PC-9 (cell line): ENCODE results near the gene PDE10A. TPM values are rescaled to one million over a fixed set of nuclear protein-coding genes. Genes with fewer than 3 reads are reported as not detected.

Experiments used
- BruUV-seq: library from RNA; stranded (reverse); fragments of 400-500 nt; replicated peaks from 2 replicates; lab custom pipeline; 2021; lab: Mats Ljungman, UMichigan
- CTCF ChIA-PET: fragments of 300-600 bp; sonication (Branson Sonifier 250); formaldehyde crosslinking; loops from one replicate; lab custom pipeline; 2022; ENCODE audit warnings: antibody characterized with exemption; lab: Charles Lee
- POLR2A ChIA-PET: fragments of 300-600 bp; sonication (Branson Sonifier 250); formaldehyde crosslinking; loops from one replicate; lab custom pipeline; 2022; ENCODE audit warnings: antibody characterized with exemption; ENCODE audit not compliant: unreplicated experiment; lab: Charles Lee
- DNase-seq, 2 experiments: peaks; one replicate each; pipeline versions ENCODE4 v3.0.0 to v3.0.0-alpha.2; 2015 to 2022; ENCODE audit warnings: mixed read lengths in 1 of 2
- H2AFZ ChIP-seq: fragments of 200-600 bp; sonication (generic); 2 replicates; pipeline ENCODE4 v1.8.1; 2017; ENCODE audit warnings: antibody characterized with exemption
- H3F3A ChIP-seq: fragments of 200-600 bp; sonication (generic); 2 replicates; pipeline ENCODE4 v1.8.1; 2017; ENCODE audit warnings: antibody characterized with exemption, mild to moderate bottlenecking, low read depth; ENCODE audit not compliant: insufficient read depth
- H3K27ac ChIP-seq: fragments of 200-600 bp; sonication (generic); 2 replicates; pipeline ENCODE4 v1.6.1; 2016; ENCODE audit warnings: mixed run types
- H3K27me3 ChIP-seq: fragments of 200-600 bp; sonication (generic); 2 replicates; pipeline ENCODE4 v1.6.1; 2016; ENCODE audit warnings: low read depth, mixed run types; ENCODE audit not compliant: insufficient read depth
- H3K36me3 ChIP-seq: fragments of 200-600 bp; sonication (generic); 2 replicates; pipeline ENCODE4 v1.6.1; 2016; ENCODE audit warnings: low read depth, mixed run types
- H3K4me1 ChIP-seq: fragments of 200-600 bp; sonication (generic); replicated peaks from 2 replicates; pipeline ENCODE4 v1.6.1; 2016; ENCODE audit warnings: mixed run types; ENCODE audit not compliant: insufficient read depth
- H3K4me2 ChIP-seq: fragments of 200-600 bp; sonication (generic); 2 replicates; pipeline ENCODE4 v1.6.1; 2017; ENCODE audit warnings: mixed run types
- H3K4me3 ChIP-seq: fragments of 200-600 bp; sonication (generic); 2 replicates; pipeline ENCODE4 v1.6.1; 2016; ENCODE audit warnings: mixed run types
- H3K79me2 ChIP-seq: fragments of 200-600 bp; sonication (generic); 2 replicates; pipeline ENCODE4 v1.6.1; 2017; ENCODE audit warnings: low read depth, mixed run types
- H3K9me2 ChIP-seq: fragments of 200-600 bp; sonication (generic); 2 replicates; pipeline ENCODE4 v1.8.1; 2017; ENCODE audit warnings: mild to moderate bottlenecking; ENCODE audit not compliant: insufficient read depth
- H3K9me3 ChIP-seq: fragments of 200-600 bp; sonication (generic); 2 replicates; pipeline ENCODE4 v1.8.1; 2016; ENCODE audit warnings: low read depth; ENCODE audit not compliant: insufficient read depth
- H4K20me1 ChIP-seq: fragments of 200-600 bp; sonication (generic); 2 replicates; pipeline ENCODE4 v1.8.1; 2017; ENCODE audit not compliant: insufficient read depth
- CTCF ChIP-seq: fragments of 200-600 bp; sonication (generic); conservative IDR thresholded peaks from 2 replicates; pipeline ENCODE4 v1.6.1; 2017; ENCODE audit warnings: mixed run types, antibody characterized with exemption, mild to moderate bottlenecking, moderate library complexity
- EZH2 ChIP-seq: fragments of 200-600 bp; sonication (generic); IDR thresholded peaks from 2 replicates; pipeline ENCODE4 v1.8.0; 2017; ENCODE audit warnings: antibody characterized with exemption, low read depth
- intact Hi-C: fragments of 100-400 bp; cut with micrococcal nuclease; formaldehyde crosslinking; loops from one replicate; pipeline ENCODE4 v1.10.0; 2022; ENCODE audit not compliant: unreplicated experiment
- total RNA-seq: library from RNA; stranded (reverse); gene quantifications from 2 replicates; pipeline ENCODE4 v1.2.3, GENCODE V29; 2021

Gene PDE10A
- total RNA-seq, 1 experiment from 2014 or later: not detected

- H2AFZ ChIP-seq: no peak overlapping the region
- POLR2A ChIA-PET: no interaction called here
- intact Hi-C loops: no loop called here
- no peaks in the 10 kb centered on the region for H3K9me2 ChIP-seq
- TF ChIP-seq CTCF (no peak), EZH2 (no peak)
- no peaks in the 10 kb centered on the region for H3F3A ChIP-seq
- DNase-seq: no peak
- H3K4me2 ChIP-seq: no peak overlapping the region
- H3K27ac ChIP-seq: no peak overlapping the region
- no peaks in the 10 kb centered on the region for H4K20me1 ChIP-seq
- H3K79me2 ChIP-seq: no peaks in the 10 kb centered on the region
- H3K27me3 ChIP-seq: peaks cover 21% of the 10 kb centered on the region
- CTCF ChIA-PET: no interaction called here
- H3K4me3 ChIP-seq: no peak overlapping the region
- BruUV-seq: no TSS peak
- no peaks in the 10 kb centered on the region for H3K9me3 ChIP-seq
- no peaks in the 10 kb centered on the region for H3K36me3 ChIP-seq
- H3K4me1 ChIP-seq: no peaks in the 10 kb centered on the region
Measured at GRCh38 chr6:165660857-165661663, 2.0 kb downstream of the PDE10A start.

GRCh38 chr6:165659945-165660856 is 2.8 kb downstream of the PDE10A start:
- Histone ChIP-seq H3K79me2 (no peaks in the 10 kb centered on the region), H3K27ac (no peak overlapping the region), H3K36me3 (no peaks in the 10 kb centered on the region), H3K27me3 (peaks cover 29% of the 10 kb centered on the region), H3K4me3 (no peak overlapping the region), H3K4me2 (no peak overlapping the region), H3K9me2 (no peaks in the 10 kb centered on the region), H3F3A (no peaks in the 10 kb centered on the region), H4K20me1 (no peaks in the 10 kb centered on the region), H3K9me3 (no peaks in the 10 kb centered on the region), H2AFZ (no peak overlapping the region), H3K4me1 (no peaks in the 10 kb centered on the region)
- CTCF ChIA-PET: no interaction called here
- no TSS peak for BruUV-seq
- TF ChIP-seq EZH2: no peak
- no peak for TF ChIP-seq CTCF
- intact Hi-C loops: no loop called here
- DNase-seq: no peak
- POLR2A ChIA-PET: no interaction called here

GRCh38 chr6:165658395-165659058 is 4.5 kb downstream of the PDE10A start:
- no peaks in the 10 kb centered on the region for H3K79me2 ChIP-seq
- ChIA-PET POLR2A (no interaction called here), CTCF (no interaction called here)

More at GRCh38 chr6:165658395-165659058, 4.5 kb downstream of the PDE10A start:
- intact Hi-C loops: no loop called here
- no peaks in the 10 kb centered on the region for H3F3A ChIP-seq
- no TSS peak for BruUV-seq
- DNase-seq: no peak
- H3K4me3 ChIP-seq: no peak overlapping the region
- no peaks in the 10 kb centered on the region for H4K20me1 ChIP-seq
- H3K27ac ChIP-seq: no peak overlapping the region
- no peaks in the 10 kb centered on the region for H3K36me3 ChIP-seq
- H3K27me3 ChIP-seq: peaks cover 44% of the 10 kb centered on the region
- no peak overlapping the region for H2AFZ ChIP-seq
- no peaks in the 10 kb centered on the region for H3K4me1 ChIP-seq
- H3K9me3 ChIP-seq: no peaks in the 10 kb centered on the region
- TF ChIP-seq EZH2 (no peak), CTCF (no peak)
- H3K9me2 ChIP-seq: no peaks in the 10 kb centered on the region
- no peak overlapping the region for H3K4me2 ChIP-seq
